MM.1S (cell line): ENCODE data around the gene ING3.

Source experiments
- EZH2 ChIP-seq: fragments of 300-600 bp; sonication (generic); optimal IDR thresholded peaks from 2 replicates; pipeline ENCODE3; 2017; ENCODE audit warnings: low read depth, mild to moderate bottlenecking, antibody characterized with exemption, low read length, mixed read lengths
- EZH2phosphoT487 ChIP-seq: fragments of 300-600 bp; sonication (generic); IDR thresholded peaks from 2 replicates; pipeline ENCODE4 v1.6.1; 2018; ENCODE audit warnings: antibody characterized with exemption, low read length
- TF ChIP-seq, protein P1 (sequence below): fragments of 300-600 bp; sonication (generic); IDR thresholded peaks from 2 replicates; pipeline ENCODE4 v1.5.1; 2016; ENCODE audit warnings: antibody characterized with exemption, low read length, mixed read lengths

DNA sequence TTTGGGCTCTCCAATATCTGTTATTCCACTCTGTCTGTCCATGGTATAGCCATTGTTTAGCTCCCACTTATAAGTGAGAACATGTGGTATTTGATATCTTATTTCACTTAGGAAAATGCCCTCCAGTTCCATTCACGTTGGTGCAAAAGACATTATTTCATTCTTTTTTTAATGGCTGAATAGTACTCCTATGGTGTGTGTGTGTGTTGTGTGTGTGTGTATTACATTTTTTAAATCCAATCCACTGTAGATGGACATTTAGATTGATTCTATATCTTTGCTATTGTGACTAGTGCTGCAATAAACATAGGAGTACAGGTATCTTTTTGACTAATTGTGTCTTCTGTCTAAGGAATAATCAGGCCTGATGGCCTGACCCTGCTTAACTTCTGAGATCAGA, 30.5 kb downstream of the ING3 start:
- TF ChIP-seq, protein P1, sequence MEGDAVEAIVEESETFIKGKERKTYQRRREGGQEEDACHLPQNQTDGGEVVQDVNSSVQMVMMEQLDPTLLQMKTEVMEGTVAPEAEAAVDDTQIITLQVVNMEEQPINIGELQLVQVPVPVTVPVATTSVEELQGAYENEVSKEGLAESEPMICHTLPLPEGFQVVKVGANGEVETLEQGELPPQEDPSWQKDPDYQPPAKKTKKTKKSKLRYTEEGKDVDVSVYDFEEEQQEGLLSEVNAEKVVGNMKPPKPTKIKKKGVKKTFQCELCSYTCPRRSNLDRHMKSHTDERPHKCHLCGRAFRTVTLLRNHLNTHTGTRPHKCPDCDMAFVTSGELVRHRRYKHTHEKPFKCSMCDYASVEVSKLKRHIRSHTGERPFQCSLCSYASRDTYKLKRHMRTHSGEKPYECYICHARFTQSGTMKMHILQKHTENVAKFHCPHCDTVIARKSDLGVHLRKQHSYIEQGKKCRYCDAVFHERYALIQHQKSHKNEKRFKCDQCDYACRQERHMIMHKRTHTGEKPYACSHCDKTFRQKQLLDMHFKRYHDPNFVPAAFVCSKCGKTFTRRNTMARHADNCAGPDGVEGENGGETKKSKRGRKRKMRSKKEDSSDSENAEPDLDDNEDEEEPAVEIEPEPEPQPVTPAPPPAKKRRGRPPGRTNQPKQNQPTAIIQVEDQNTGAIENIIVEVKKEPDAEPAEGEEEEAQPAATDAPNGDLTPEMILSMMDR, result no peak
- TF ChIP-seq EZH2phosphoT487 (no peak), EZH2 (no peak)
